GM19239 (cell line): ENCODE data around the gene MGP.

ENCODE experiments used
- DNase-seq: peaks from one replicate; pipeline ENCODE4 v3.0.0; 2011; ENCODE audit warnings: low spot score; ENCODE audit not compliant: insufficient read length
- FAIRE-seq: peaks from 2 replicates; lab custom pipeline; 2011; peaks lifted over from hg19 to GRCh38; lab: Jason Lieb, UNC

Gene MGP

DNA sequence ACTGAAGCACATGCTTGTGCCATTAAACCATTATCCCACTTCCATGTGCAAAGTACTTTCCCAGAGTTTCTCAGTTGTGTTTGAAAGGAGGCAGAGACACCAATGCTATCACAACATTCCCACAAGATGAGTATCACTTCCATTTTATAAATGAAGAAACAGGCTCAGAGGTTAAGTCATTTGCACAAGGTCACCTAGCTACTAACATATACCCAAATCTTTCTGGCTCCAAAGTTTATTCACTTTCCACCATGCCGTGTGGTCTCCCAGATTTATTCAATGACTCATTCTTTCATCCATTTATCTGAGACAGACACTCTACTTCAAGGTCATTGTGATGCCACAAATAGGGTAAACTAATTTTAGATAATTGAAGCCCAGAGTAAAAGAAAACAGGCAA lies 51.7 kb downstream of the MGP start:
- no peak for FAIRE-seq
- no peak for DNase-seq

DNA sequence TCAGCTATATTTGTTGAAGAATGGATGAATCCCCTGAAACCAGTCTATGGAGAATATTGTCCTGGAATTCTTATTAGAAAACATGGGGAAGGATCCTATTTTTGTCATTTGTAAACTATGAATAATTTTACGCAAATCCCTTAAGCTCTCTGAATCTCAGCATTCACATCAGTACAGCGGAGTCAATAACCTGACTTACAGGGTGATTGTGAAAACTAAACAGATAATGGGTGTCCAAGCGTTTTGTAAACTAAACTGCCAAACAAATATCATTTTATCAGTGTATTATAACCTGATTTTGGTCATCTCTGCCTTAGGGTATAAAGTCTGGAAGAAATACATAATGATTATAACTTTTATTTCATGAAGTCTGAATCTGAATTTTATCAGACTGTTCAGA lies 52.3 kb downstream of the MGP start:
- FAIRE-seq: no peak
- DNase-seq: no peak
